ENCODE data around the gene MAP3K12.
A peak's percentile ranks its signal among the peaks of the same experiment; 100 is the strongest.
"Not testable (repeated sequence)": the region's sequence is repeated elsewhere in the genome, so short reads cannot be mapped to it uniquely, and the experiment has no call there.

MAP3K12 gene, protein sequence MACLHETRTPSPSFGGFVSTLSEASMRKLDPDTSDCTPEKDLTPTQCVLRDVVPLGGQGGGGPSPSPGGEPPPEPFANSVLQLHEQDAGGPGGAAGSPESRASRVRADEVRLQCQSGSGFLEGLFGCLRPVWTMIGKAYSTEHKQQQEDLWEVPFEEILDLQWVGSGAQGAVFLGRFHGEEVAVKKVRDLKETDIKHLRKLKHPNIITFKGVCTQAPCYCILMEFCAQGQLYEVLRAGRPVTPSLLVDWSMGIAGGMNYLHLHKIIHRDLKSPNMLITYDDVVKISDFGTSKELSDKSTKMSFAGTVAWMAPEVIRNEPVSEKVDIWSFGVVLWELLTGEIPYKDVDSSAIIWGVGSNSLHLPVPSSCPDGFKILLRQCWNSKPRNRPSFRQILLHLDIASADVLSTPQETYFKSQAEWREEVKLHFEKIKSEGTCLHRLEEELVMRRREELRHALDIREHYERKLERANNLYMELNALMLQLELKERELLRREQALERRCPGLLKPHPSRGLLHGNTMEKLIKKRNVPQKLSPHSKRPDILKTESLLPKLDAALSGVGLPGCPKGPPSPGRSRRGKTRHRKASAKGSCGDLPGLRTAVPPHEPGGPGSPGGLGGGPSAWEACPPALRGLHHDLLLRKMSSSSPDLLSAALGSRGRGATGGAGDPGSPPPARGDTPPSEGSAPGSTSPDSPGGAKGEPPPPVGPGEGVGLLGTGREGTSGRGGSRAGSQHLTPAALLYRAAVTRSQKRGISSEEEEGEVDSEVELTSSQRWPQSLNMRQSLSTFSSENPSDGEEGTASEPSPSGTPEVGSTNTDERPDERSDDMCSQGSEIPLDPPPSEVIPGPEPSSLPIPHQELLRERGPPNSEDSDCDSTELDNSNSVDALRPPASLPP

DNA sequence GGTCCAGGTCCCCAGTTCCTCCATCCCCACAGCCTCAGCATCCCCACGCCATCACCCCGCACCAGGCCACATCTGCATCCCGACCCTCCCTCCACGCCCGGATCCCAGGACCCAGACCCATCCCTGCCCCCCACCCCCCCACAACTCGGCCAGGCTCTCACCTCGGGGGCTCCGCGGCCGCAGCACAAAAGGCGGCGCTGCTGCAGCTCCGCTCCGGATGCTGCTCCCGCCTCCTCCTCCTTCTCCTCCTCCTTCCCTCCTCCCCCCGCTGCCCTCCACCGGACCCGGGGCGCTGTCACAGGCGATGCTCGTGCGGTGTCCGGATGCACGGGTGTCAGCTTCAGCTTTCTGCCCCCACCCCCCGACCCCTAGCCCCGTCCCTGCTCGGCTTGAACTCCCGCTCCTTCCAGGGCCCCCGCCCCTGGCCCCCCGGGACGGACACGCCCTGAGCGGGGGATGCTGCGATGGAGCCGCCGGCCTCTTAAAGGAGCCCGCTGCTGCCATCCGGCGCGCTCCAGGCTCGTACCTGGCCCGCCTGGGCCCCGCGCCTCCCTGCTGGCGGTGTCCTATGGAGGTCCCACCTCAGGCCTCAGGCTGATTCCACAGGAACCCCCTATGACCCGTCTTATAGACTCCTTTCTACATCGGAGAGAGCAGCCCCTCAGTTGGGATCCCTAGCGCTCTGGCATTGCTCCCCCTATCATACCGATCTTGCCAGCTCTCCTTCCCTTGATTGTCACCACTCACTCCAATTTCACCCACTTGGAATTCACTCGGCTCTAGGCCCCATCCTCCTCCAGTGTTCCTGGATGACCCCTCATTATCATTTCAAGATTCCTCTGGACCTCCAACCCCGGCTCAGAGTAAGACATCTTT is at the start of gene MAP3K12:
MAP3K12 (minus strand) TSS at position 193 of the 876 bp plus-strand sequence. CDS start 12,067 bp downstream, outside the sequence.
- DNase-seq: no peak

DNA sequence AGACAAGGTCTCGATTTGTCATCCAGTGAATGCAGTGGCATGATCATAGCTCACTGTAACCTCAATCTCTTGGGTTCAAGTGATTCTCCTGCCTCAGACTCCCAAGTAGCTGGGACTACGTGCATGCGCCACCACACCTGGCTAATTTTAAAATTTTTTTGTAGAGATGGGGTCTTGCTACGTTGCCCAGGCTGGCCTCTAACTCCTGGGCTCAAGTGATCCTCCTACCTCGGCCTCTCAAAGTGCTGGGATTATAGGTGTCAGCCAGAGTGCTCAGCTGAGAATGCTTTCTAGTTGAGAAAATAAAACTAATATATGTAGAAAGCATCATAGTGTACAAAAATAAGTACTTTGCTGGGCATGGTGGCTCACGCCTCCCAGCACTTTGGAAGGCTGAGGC is 49.1 kb upstream of the MAP3K12 start:
- not testable (repeated sequence) for DNase-seq

DNA sequence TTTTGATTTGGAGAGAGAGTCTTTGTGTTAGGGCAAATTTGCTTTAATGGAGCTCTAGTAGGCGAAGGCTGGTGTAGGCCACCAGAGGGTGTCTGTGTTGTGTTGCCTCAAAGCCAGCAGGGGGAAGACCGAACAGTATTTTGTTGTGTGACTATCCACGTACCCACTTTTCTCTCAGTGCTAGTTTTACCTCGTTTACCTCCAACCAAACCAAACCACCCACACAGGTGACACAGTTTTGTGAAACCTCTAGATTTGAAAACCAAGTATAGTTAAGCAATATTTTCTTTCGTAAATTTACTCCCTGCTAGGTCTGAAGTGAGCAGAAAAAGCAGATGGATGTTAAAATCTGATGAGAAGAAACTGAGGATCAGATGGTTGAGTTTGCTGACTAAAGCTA is 44.3 kb upstream of the MAP3K12 start:
- DNase-seq: peak; percentile 49

DNA sequence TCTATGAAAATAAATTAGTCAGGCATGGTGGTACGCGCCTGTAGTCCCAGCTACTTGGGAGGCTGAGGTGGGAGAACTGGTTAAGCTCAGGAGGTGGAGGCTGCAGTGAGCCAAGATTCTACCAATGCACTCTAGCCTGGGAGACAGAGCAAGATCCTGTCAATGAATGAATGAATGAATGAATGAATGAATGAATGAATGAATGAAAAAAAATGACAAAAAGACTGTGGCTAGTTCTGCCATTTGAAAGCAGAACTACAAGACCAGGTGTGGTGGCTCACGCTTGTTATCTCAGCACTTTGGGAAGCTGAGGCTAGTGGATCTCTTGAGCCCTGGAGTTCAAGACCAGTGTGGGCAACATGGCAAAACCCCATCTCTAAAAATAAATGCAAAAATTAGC is 40.3 kb upstream of the MAP3K12 start:
- no peak for DNase-seq

DNA sequence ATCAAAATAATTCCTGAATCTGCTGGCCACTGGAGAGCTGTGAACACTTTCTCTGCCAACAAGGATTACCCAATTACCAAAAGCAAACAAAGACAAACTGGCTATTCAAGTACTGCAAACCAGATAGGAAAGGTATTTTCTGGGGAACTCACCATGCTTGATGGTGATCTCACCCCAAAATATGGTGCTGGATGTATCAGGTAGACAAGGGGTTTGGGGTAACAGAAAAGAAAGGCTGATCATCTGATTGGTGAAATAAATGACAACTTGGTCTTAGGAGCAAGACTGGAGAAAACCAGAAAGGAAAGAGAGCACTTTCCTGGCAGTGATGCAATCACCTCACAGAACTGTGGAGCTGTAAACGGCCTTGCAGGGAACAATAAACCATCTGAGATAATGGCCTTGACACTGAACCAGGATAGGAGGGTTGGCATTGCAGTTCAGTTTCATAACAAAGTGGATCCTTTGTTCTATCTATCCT is 39.0 kb upstream of the MAP3K12 start:
- peak; percentile 60 for DNase-seq

DNA sequence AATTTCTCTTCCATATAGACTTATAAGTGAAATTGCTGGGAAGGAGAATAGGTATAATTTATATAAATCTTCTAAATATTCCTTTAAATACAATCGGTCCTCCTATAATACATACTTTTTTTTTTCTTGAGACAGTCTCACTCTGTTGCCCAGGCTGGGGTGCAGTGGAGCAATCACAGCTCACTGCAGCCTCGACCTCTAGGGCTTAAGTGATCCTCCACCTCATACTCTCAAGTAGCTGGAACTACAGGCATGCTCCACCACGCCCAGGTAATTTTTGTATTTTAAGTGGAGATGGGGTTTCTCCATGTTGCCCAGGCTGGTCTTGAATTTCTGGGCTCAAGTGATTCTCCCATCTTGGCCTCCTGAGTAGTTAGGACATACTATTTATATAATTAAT is 37.7 kb upstream of the MAP3K12 start:
- no peak for DNase-seq

DNA sequence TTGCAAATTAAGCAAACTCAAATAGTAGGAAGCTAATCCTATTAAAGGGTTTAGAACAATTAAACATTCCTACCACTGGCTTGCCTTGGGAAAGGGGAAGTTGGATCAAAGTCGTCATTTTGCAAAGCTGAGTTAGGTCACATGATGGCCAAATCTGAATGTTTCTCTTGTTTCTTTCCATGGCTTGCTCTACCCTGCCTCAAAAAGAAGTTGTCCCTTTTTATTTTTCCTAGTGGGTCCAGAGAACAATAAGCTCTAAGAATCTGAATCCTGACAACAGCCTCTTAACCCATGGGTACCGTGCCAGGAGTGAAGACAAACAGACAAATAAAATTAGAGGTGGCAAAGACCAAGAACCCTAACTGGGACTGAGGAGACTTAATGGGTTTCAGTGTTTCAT is 34.2 kb upstream of the MAP3K12 start:
- DNase-seq: no peak

DNA sequence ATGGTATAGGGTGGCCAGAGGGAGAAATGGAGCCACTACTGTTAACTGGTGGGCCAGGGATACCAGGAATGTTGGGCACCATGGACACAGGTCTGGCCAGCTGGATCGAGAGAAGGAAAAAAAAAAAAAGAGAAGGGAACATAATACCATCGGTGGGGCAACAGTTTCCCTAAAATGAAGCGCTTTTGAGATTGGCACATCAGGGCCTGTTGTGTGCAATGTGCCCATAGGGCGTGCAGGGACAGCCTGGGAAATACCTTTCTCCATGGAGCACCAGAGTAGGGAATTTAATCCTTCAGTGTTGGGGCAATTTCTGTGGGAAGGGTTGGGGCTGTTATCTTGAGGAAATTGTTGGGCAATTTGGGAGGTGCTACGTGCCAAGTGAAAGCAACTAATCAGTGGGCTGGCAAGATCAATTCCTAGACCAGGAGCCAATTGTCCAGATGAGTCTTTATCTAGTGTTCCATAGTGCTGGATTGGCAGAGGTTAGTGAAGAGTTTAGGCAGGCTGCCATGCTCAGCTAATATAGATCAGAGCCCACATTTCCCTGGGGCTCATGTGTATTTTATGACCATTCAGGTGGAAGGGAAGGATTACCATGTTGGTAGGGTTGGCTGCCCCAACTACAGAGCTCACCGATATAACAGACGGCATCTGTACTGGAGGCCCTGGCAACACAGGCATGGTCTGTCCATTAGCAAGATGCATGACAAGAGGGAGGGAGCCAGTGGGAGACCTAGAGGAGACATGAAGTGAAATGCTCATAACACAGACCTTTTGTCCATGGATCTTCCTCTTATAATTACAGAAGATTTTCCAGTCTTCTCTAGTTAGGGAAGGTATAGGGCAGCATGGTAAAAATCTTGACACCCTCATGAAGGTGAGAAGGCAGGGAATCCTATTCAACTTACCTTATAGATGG is 33.5 kb upstream of the MAP3K12 start:
- no peak for DNase-seq

DNA sequence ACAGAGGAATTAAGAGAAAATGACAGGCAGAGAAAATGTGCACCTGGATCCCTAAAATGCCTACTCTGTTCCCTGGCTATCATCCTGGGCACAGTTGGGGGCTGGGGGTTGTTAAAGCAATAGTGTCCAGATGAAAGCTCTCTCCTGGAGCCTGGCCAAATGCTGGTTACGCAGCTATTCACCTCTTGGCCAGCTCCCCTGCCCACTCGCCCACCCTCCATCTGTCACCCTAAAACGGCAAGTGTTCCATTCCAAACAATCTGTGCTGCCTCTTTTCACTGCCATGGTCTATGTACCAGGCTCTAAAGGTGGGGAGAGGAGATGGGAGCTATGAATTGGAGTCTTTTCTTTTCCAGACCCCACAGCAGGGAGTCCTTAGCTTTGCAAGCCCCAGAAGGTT is 32.8 kb upstream of the MAP3K12 start:
- no peak for DNase-seq

DNA sequence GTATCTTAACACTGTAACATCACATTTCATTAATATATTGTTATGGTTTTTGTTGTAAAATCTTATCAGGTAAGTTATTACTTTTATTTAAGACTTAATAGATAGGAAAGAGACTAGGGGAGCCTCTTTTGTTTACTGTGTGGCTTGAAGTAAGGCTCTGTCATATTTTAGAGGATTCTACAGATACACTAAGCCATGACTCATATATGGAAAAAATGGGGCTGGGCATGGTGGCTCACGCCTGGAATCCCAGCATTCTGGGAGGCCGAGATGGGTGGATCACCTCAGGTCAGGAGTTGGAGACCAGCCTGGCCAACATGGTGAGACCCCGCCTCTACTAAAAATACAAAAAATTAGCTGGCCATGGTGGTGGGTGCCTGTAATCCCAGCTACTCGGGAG is 31.7 kb upstream of the MAP3K12 start:
- no peak for DNase-seq

DNA sequence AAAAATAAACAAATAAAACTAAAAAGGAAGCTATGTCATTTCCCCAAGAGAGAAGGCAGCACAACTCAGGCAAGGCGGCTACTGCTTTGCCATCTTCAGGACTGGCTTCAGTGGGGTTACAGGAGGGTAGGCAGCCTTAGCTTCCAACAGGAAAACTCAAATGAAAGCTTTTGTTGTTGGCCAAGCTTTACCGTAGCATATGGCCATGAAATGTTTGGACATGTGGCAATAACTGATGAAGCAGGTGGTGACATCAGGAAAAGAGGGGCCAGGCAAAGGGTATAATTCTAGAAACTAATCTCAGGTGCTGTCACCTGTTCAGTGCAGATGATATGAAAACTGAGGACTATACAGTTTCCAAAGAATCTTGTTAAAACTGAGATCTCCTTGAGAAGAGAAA is 30.8 kb upstream of the MAP3K12 start:
- no peak for DNase-seq

DNA sequence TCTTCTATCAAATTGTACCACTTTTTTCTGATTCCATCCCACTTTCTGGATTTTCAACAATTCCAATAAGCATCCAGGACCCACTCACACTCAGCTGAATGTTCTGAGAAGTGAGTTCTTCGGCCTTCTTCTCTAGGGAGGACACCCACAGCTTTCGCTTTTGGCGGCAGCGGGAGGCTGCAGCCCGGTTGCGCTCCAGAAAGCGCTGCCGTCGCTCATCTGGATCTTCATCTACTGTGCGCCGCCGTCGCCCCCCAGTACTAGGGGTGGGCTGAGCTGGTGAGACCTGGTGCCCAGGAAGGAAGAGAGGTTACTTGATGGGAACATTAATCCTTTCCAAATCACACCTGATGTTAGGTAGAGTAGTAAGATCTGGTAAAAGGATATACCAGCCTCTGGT is 25.2 kb upstream of the MAP3K12 start:
- DNase-seq: no peak

DNA sequence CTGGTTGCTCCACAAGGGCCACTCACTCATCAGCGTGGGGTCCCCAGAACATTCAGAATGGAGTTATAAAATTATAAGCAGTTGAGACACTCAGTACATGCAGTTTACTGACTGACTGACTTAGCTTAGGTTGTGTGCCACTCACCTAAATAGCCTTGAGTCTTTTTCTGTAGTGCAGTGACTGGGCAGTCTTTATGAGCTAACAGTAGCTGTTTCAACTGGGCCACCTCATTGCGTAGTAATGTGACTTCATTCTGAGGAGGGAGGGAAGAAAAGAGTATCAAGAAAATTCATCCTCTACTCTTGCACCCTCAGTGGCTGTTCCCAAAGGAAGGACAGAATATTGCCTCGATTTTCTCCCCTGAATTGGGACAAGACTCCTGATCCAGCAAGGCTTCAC is 23.9 kb upstream of the MAP3K12 start:
- no peak for DNase-seq

DNA sequence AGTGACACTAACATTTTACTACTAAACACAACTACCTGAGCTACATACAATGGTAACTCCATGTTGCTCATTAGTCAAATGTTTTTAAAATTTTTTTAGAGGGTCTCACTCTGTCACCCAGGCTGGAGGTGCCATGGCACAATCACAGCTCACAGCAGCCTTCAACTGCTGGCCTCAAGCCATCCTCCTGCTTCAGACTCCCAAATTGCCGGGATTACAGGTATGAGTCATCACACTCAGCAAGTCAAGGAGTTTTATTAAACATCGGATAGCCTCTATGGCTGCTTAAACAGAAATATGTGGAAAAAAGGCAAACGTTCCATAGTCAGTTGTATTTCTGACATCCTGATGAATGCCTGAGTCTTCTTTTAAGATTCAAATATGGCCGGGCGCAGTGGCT is 19.1 kb upstream of the MAP3K12 start:
- no peak for DNase-seq

DNA sequence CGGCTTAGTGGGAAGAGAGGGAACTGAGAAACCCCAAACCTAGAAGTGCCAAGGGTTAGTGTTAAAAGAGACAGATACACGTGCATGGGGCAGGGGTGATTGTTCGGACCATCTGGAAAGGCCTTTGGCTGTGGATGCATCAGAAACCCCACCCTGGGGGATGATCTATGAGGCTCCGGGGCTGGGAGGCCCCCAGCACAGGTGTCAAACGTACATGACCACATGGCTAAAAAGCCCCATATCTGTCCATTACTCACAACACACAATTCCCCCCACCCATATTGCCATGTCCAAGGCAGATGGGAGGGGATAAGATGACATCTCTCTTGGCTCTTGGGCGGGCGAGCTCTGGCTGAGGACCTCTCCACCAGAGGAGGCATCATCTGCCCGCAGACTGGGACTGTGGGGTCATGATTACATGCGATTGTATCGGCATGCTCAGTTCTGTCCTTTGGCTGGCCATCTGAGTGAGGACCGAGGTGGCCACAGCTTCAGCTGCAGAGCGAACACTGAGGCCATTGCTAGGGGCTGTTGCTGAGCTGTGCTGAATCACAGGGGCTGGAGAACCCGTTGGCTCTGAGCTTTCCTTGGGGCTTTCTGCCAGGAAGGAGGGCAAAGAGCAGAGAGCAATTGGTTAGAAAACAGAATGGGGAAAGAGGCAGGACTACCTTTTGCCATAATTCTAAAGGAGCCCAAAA is 17.6 kb upstream of the MAP3K12 start:
- no peak for DNase-seq

DNA sequence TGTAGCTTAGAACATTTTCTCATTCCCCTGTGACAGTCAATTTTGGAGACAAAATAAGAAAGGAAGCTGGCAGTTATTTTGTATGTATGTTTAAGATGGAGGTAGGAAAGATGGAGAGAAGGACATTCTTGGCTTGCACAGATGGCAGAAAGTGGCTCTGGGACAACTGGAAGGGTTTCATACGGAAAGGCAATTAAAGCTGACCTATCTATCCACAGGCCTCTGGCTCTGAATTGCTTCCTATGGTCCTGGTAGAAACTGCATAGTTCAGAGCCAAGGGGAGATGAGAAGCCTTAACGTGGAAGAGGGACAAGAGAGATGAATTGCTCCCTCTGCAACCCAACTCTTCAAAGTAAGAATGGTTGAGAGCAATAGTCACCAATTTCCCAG is 16.0 kb upstream of the MAP3K12 start:
- DNase-seq: no peak

DNA sequence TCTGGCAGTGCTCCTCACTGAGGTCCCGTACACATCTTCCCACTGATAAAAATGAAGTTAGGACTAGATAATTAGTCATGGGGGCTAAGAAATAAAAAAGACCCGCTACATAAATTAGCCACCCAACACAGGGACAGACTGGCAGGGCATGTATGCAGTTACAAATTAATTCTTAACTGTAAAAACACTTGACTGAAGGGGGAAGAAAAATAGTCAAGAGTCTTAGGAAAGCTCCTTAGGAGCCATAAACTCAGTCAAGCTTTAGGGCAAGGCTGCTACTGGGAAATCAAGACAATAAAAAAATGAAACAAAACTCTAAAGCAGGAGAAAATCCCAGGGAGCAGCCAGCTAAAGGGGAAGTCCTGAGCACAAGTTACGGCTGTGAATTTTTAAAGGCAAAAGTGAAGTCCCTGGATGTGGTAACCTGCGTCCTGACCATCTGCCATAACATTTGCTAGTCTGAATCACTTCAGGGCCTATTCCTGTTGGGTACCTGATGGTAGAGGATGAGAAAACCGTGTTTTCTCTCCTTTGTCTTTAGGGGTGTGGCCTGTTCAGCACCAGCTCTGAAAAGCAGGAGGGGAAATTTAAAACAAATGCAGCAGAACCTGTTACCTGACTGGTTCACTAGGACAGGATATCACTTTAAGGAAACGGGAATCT is 15.5 kb upstream of the MAP3K12 start:
- DNase-seq: no peak

DNA sequence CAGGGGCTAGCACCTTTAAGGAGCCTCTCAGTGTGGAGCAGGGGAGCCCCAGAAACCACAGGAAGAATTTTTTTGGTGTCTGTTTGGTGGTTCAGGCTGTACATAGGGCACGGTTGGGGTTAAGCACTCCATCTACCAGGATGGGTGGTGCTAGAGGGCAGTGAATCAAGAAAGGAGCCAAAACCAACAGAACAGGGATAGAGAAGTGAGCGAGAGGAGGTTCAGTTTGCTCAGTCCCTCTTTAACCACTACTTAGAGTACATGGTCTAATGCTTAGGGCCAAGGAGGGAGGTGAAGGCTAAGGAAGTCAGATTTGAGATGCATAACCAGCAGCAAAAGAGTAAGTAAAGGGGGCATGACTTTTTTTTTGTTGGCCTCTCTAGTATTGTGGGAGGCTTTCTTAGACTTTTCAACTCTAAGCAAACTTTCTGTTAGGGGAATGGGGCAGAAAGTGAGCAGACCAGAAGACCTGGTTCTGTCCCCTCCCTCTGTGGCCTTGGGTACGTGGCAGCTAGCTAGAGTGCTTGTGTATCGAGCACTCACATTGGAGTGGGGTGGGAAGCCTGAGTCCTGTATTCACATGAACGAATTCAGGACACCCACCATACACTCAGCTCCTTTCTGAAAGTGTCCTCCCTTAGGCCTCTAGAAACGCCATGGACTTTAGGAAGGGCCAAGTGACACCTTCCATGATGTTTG is 14.6 kb upstream of the MAP3K12 start:
- DNase-seq: no peak

DNA sequence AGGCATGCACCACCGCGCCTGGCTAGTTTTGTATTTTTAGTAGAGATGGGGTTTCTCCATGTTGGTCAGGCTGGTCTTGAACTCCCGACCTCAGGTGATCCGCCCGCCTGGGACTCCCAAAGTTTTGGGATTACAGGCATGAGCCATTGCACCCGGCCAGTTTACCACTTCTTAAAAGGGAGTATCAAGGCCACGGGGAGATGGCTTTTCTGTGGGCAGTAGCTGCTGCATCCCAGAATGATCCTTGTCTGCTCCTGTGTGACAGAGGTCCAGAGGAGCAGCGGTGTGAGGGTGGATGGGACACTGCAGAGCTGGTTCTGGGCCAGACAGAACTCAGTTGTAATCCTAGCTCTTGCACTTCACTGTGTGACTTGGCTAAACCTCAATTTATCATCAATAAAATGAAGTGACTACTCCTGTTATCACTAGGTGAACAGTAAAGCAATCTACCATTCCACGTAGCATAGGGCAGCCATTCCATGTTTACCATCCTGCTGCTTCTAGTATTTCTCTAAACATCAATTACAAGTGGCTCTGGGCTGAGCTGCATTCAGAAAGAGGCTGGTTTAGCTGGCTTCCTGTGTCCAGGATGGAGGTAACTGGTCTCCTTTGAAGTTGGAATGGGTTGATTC is 11.0 kb upstream of the MAP3K12 start:
- no peak for DNase-seq
